KBM-7 (cell line): Measurements from ENCODE around the gene SLC7A6.

Experiments
- DNase-seq: peaks from one replicate; pipeline ENCODE4 v3.0.0-alpha.2; 2015
- in situ Hi-C: fragments of 300-500 bp; cut with MboI; formaldehyde crosslinking; loops from 2 replicates; pipeline ENCODE4 v1.14.3; 2020; ENCODE audit warnings: low sequenced_read_pairs, low pct_unique_long_range_greater_than_20kb, mixed read lengths

SLC7A6 gene

DNA sequence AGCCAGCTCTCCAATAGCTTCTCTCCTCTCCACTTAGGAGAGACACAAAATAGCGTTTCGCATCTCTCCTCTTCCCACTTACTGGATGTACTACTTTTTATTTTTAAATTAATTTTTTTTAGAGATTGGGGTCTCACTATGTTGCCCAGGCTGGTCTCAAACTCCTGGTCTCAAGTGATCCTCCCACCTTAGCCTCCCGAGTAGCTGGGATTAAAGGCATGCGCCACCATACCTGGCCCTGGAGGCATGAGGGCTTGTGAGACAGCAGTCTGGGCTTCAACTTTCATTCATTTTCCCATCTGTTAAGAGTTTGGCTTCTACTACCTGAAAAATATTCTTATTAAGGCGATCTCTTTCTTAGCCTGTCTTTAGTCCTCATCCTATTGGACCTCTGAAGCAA is 28.1 kb downstream of the SLC7A6 start:
- in situ Hi-C loops = no loop called here

GRCh38 chr16:68296291-68296690 is 32.0 kb downstream of the SLC7A6 start:
- in situ Hi-C loops = no loop called here
- no peak for DNase-seq

More for the DNA sequence above, 28.1 kb downstream of the SLC7A6 start:
- no peak for DNase-seq

- DNase-seq = no peak
- in situ Hi-C loops = no loop called here
These were observed 32.4 kb downstream of the SLC7A6 start for GRCh38 chr16:68296693-68297092.

DNA sequence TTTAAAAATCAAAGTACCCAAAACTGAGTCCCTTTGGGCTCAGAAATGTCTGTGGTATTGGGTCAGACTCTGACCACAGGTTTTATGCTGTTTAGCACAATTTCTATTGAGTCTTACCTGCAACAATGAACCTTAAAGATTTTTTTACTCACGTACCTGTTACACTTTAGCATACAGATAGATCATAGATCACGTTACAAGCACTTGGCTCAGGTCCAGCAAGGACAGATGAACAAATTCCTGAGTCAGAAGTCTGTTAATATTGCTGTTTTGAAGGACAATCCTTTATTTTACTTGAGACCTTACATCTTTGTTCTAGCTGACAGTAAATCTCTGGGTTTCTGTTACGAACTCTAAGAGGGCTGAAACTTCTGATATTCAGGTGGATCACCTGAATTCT is 33.6 kb downstream of the SLC7A6 start:
- in situ Hi-C loops = no loop called here
- no peak for DNase-seq

- no peak for DNase-seq
- in situ Hi-C loops = no loop called here
These were observed 34.0 kb downstream of the SLC7A6 start for GRCh38 chr16:68298312-68298711.

GRCh38 chr16:68298907-68299561 is 34.7 kb downstream of the SLC7A6 start:
- in situ Hi-C loops = no loop called here
- no peak for DNase-seq

DNA sequence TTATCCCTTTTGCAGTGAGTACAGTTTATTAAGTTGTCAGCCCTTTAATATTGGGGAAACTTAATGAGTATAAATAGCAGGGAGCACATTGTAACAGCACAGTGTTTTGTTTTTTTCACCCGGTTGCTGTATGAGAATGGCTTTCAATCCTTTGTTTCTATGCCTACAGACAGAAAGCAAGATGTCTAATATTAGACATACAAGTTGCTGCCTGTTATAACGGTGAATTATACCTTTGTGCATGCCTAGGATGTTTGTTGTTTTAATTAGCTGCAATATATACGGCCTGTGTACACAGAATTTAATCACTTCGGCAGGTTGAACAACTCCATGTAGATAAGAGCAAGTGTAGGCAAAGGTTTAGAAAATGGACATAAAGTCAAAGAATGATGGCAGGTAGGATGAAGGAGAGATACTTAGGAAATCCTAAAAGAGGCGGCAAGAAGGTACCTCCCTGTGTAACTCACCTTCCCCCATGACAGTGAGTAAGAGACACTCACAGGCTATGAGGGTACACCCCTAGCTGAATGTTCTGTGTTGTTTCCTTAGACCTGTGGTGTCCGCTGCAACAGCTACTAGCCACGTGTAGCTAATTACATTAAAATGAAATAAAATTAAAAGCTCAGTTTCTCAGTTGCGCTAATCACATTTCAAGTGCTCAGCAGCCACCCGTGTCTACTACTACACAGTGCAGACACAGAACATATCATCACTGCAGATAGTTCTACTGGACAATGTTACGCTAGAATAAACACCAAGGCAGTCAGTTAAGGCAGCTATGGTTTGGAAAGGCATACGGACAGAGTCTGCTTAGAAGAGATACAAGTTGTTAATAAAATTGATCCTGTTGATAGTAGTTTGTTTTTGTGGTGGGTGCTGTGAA is 35.5 kb downstream of the SLC7A6 start:
- no peak for DNase-seq
- in situ Hi-C loops = no loop called here

DNA sequence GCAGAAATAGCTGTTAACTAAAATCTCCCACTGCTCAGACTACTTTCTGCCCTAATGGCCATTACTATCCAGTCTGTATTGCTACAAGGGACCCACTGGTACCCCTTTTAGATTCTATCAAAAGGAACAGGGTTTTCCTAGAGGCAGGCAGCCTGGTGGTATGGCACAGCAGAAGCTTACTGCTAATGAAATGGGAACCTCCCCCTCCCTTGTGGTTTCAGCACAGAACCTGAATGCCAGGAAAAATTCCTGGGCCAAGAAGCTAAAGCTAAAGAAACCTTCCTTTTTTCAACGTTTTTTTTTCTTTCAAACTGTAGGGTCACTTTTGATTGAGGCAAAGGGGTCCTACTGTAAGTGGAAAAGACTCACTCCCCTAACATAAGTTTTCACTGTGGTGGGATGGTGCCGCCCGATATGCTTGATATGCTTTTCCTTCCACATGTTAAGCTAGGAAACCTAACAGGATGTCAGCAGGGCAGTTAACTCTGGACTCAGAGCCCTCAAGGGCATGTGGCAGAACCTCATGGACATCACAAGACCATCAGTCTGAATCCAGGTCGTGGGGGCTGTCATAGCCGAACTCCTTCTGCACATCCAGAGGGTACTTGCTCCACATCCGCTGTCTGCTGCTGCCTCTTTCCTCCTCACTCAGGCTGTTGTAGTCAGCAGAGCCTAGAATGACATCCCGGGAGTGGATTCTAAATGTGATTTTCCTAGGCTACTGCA is 36.6 kb downstream of the SLC7A6 start:
- DNase-seq = no peak
- in situ Hi-C loops = no loop called here

- DNase-seq = no peak
- in situ Hi-C loops = no loop called here
These were observed 42.3 kb downstream of the SLC7A6 start for GRCh38 chr16:68306633-68307032.

DNA sequence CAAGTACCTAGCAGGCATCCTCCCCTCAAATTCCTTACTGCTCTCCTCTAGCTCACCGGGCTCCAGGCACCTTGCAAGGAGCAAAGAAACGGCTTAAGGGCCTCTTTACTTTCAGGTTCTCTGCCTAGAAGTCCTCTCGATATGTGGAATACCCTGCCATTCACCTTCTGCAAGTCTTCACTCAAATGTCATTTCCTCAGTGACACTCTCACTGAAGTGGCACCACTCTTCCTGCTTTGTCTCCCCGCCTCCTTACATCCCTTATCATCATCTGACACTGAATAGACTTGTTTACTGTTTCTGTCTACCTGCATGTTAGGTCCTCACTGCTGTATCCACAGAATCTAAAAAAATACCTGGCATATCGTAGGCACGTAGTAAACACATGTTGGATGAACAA is 45.5 kb downstream of the SLC7A6 start:
- in situ Hi-C loops = no loop called here
- DNase-seq = no peak

- in situ Hi-C loops = no loop called here
- DNase-seq = no peak
These were observed 46.1 kb downstream of the SLC7A6 start for GRCh38 chr16:68310437-68310773.

DNA sequence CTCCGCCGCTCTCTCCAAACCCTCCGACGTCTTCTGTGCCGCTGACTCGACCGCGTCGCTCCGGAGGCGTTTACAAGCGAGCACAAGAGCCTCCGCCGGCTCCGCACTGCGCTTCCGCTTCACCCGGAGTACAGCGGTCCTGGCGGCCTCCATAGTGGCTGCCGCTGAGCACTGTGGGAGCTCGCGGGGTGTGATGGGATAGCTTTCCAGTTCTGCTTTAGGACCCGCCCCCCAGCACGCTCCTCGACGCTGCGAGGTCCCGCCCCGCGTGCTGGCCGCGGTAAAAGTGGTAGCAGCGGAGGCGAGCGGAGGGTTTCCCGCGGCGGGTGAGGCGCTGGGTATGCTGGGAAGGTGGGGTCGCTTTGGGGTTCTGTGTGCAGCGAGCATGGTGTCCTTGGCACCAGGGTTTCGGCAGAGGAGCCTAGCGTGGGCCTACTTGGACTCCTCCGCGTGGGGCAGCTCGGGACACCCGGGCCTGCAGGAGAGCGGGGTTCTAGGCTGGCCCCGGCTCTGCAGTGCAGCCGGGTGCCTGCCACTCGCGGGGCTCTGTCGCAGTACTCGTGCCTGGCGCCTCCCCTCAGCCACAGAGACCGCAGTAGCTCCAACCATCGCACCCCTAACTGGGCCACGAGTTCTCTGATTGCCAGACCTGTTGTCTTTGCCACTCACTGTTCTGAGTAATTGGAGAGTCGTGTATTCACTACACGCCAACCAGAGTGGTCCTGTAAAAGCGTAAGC is 46.6 kb downstream of the SLC7A6 start, which contains the start of the genes PRMT7 and SLC7A6OS:
TSS of gene PRMT7 (plus strand) at position 246 of the 738 bp plus-strand sequence. CDS start 4,961 bp downstream, outside the sequence.
TSS of gene SLC7A6OS (minus strand) at position 173 of the 738 bp plus-strand sequence. CDS start at position 153, 20 bp downstream.
- peak; percentile 96 for DNase-seq
- in situ Hi-C loops = no loop called here

DNA sequence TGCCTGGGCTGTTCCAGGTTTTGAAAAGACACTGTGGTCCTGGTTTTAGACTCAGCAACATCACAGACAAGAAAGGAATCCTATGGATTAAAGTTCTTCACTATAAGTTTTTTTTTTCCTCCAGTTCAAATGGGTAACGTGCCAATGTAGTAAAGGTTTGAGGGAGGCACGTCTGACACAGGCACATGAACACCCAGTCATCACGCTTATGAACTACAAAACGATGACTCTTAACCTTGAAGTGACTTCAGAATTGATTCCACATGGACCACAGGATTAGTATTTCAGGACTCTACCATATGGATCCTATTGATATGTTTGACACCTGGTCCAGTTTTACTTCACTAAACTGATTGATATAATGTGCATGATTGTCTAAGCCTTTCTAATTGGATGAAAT is 48.8 kb downstream of the SLC7A6 start:
- in situ Hi-C loops = no loop called here
- DNase-seq = no peak

DNA sequence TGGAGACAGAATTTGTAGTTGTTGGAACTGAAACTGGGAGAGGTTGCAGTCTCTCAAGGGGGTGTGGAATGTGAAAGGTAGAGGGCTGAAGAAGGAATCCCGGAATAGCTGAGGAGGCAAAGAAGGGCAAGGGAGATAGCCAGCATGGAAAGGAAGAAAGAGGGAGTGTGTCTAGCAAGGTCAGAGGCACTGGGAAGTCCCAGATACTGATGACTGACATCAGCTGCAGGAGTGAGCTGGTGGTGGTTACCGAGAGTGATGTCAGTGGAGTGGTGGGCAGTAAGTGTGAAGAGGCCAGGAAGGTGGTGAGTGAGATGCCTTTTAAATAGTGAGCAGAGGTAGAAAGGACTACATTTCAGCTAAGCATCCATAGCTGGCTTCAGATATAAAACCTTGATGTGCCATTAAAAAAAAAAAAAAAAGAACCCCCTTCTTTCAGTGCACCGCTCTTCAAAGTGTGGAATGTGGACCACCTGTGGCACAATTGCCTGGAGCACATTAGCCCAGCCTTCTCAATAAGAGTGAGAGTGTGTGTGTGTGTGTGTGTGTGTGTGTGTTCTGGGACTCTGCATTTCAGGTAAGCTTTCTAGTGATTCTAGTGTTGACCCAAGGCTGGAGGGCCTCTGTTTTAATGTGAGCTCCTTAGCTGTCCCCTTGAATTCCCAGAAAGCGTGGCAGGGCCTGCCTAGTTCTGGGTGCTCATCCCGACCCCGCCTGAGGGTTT is 55.0 kb downstream of the SLC7A6 start:
- no peak for DNase-seq
- in situ Hi-C loops = no loop called here

DNA sequence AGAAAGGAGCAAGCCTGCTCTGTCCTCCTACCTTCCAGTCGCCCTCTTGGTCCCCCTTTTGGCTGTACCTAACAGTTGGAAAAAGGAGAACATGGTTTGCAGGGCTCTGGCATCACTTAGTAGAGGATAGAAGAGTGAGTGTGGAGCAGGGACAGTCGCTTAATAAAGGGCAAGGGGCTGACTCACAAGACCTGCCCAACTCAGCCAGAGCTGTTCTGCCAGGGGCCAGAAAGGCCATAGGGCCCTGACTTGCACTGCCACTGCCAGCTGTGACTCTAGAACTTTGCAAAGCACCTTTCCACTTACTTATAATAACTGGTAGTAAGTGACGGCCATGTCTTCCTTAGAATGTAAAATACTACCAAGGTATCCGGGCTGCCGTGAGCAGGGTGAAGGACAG is 60.0 kb downstream of the SLC7A6 start:
- in situ Hi-C loops = loop anchor here (10.0 kb wide), 1 partner anchor 60 kb away; the partner anchor contains the start of gene SLC7A6
- DNase-seq = no peak

GRCh38 chr16:68324780-68325357 is 60.5 kb downstream of the SLC7A6 start:
- in situ Hi-C loops = loop anchor here (10.0 kb wide), 1 partner anchor 60 kb away; the partner anchor contains the start of gene SLC7A6
- no peak for DNase-seq

DNA sequence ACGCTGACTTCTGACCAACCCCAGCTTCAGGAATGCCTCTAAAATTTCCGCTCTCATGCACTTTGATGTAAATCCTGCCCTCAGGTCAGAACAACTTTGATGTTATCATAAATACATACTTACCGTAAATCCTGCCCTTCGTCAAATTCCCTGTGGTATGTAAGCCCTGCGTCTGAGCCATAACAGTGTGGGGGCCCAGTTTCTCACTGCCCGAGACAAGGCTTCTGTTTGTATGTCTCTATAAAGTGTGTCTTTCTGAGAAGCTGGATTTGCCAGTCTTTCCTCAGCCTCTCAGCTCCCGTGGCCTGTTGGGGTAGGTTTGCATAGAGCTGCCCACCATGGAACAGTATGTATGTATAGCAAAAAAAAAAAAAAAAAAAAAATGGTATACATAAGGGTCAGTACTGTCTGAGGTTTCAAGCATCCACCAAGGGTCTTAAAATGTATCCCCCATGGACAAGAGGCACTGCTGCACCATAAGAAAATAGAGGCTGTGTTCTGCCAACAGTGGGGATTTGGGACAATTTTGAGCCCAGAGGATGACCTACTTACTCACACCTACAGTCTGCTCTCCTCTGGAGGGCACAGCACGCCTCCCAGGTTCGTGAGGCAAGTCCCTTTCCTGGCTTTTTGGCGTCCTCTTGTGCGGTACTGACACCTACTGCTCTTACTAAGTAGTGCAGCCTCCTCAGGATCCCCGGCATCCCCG is 64.0 kb downstream of the SLC7A6 start:
- in situ Hi-C loops = loop anchor here (10.0 kb wide), 1 partner anchor 64 kb away; the partner anchor contains the start of gene SLC7A6
- DNase-seq = peak; percentile 90
